GM21526 (cell line): ENCODE measurements around the gene ERBB4.

Experiments
- ATAC-seq: cut with Tn5 transposase; IDR thresholded peaks from one replicate; pipeline ENCODE4 v1.9.1; 2021; ENCODE audit warnings: moderate library complexity; ENCODE audit not compliant: unreplicated experiment, low FRiP score

The ERBB4 gene

DNA sequence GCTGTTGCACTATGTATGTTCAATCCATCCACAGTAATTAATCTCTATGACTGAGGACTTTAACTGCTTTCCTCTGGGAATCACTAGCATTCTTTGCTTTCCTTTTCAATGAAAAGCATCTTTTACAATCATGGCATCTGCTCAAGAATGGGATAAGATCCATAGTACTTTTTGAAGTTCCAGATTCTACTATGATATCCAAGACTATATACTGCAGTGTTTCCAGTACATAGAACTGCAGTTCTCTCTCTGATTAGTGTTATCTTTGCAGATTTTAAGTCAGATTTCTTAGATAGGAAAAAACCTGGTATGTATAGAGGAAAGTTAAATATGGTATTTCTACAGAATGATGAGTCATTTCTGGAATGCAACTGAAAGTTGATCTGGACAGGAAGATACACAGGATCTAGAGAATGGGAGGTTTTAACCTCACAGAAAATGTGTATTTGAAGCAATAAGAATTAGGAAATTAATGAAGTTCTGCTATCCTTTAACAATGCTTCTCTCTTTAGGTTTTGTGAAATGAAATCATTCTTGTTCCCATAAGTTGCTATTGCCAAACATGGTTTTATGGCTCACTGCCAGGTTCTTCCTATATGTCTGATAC, 670.7 kb downstream of the ERBB4 start:
- ATAC-seq: peak; percentile 98

- ATAC-seq: no peak
These were observed 674.3 kb downstream of the ERBB4 start for GRCh38 chr2:211864328-211864727.

- ATAC-seq: no peak
These were observed 678.4 kb downstream of the ERBB4 start for GRCh38 chr2:211860224-211860623.

DNA sequence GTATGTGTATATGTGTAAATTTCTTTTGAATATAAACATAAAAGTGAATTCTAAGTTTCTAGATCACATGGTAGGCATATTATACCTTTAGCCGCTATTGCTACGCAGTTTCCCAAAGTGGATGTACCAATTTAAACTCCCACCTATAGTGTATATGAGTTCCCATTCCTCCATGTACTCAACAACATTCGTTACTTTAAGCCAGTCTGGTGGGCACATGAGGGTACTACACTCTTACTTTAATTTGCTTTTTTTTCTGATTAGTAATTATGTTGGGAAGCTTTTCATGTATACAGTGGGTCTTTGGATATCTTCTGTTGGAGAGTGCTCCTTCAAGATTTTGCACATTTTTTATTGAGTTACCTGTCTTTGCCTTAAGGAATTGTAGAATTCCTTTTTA, 683.8 kb downstream of the ERBB4 start:
- ATAC-seq: no peak

DNA sequence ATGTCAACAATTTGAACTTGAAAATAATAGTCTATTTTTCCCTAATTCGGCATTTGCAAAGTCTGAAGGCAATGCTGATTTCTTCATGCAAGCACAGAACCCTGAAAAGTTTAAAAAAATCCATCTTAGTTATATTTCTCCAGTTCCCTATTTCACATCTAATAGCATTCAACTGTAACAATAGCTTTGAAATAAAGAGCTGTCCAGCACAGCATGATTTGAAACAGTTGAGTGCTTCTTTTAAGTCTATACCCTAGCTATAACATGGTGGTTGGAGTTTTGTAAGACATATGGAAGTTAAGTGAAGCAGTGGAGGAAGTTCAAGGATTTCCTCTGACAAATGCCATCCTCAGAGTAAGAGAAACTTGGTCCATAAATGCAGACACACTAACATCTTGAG, 691.9 kb downstream of the ERBB4 start:
- ATAC-seq: no peak

GRCh38 chr2:211846036-211846400, 692.6 kb downstream of the ERBB4 start:
- ATAC-seq: no peak

DNA sequence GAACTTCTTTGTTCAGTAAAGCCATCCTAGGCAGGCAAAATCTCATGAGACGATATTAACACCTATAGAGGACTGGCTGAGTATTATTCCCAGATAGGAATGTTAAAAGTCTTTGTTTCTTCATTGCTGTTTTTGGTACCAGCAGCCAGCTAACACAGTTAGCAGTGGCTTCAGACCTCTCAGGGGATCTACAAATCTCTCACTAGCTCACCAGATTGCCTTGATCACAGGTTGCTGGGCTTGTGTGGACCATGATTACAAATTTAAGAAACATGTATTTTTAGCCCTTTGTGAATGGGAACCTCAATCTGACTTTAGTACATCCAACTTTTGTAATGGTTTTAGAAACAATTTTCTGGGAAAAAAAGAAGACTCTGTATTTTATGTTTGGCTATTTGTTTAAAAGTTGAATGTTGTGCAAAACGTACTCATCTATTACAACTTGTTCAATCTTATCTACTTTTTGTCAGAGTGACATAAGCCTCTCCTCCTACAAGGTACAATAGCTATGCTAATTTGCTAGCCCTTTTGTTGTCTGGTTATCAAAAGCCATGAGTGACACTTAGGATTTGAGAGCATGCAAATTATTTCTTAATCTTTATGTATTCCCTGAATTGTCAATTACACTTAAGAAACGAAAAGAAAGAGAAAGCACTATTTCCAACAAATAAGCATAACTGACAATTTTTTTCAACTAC, 693.1 kb downstream of the ERBB4 start:
- ATAC-seq: no peak

- no peak for ATAC-seq
These were observed 700.9 kb downstream of the ERBB4 start for GRCh38 chr2:211837706-211838105.

DNA sequence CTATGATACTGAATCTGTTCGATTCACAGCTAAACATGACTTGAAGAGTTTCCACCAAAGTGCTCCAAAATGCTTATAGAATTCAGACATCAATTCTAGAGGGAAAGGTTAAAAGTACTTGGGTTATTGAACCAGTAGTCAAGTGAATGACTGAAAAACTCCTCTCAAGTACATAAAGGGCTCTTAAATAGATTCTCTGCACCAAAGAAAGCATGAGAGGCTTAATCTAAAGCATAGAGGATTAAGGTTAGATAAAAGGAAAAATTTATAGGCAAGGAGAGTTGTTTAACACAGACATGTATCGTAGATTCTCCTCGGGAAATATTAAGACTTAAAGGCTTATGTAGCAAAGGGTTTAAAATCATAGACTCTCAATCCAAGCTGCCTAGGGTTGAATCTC, 701.4 kb downstream of the ERBB4 start:
- no peak for ATAC-seq

GRCh38 chr2:211836409-211836808, 702.2 kb downstream of the ERBB4 start:
- no peak for ATAC-seq

GRCh38 chr2:211835695-211836094, 702.9 kb downstream of the ERBB4 start:
- ATAC-seq: no peak

- ATAC-seq: no peak
These were observed 704.9 kb downstream of the ERBB4 start for GRCh38 chr2:211833582-211834279.

DNA sequence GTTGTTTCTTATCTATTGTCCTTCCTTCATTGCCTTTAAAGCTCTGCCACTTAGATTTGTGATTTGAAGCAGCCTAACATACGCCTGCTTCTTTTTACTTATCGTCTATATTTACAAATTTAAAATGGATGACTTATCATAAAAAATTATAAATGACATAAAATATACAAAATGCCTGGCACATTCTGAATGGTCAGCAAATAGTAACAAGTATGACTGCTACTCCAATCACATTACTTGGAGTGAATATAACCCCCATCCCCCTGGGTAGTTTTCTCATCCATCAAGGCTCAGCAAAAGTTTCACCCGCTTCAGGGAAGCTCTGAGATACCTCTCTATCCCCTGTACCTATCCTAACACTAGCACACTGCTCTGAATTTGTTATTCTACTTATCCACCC, 708.9 kb downstream of the ERBB4 start:
- ATAC-seq: no peak

DNA sequence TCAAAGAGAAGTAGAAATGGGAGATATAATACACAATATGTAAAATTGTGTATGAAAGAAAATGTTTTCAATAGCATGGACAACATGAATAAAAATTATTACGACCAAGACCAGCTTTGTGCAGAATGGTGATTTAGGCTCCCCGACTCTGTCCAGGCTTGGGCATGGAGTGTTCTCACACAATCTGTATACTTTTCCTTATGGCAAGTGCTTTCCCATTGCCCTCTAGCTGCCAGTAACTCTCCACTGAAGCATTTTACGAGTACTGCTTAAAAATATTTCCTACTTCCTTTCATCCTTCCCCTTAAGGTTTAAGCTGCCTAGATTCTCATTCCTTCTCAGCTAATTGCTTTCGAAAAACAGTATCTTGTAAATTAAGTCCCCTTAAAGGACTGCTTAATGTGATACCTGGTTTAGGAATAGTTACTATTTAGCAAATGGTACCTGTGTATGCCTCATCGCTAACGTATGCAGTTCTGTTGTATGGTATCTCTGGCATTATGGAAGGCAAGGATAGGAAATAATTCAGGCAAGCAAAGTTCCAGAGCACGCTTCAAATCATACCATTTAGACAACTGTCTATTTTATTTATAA, 714.6 kb downstream of the ERBB4 start:
- ATAC-seq: no peak

DNA sequence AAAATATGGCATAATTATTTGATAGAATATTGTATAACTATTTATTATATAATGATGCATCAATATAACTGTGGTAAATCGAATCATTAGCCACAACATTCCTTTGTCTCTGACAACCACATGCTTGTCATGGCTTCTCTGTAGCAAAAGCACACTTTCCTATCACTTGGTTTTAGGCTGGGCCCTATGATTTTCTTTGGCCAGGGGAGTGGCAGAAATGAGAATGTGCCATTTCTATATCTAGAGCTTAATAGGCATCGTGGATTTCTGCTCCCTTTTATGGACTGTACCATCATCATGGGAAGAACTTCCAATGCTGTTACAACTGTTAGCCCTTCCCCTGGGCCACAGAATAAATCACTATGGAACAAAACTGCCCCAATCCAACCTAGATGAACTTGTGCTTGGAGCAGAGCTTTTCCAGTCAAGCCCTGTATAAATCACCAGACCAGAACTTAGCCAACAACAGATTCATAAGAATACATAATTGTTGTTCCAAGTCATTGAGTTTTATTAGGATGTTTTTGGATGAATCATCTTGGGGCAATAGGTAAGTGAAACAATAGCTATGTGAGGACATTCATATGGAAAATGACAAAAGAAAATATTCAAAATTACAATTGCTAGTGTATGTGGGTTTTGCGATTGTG, 715.8 kb downstream of the ERBB4 start:
- ATAC-seq: no peak

DNA sequence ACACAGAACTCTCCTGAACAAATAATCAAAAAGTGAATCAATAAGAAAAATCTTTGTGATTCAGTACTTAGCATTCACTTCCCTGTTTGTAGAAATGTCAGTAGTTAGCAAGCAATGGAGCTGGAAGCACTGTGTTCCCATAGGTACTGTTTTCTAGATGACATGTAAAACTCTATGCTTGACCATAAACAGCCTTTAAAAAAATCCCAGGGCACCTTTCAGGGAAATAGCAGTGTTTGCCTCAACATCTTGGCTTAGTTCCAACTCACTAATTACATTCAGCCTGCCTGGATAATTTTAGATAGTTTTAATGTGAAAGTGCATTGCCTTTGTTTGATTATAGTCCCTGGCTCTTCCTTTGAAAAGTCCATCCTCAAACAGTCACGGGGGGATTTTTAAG, 721.8 kb downstream of the ERBB4 start:
- ATAC-seq: no peak

DNA sequence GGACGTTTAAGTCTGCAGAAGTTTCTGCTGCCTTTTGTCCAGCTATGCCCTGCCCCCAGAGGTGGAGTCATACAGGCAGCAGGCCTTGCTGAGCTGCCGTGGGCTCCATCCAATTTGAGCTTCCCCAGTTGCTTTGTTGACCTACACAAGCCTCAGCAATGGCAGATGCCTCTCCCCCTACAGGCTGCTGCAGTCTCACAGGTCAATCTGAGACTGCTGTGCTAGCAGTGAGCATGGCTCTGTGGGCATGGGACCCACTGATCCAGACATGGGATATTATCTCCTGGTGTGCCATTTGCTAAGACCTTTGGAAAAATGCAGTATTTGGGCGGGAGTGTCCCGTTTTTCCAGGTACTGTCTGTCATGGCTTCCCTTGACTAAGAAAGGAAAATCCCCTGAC, 726.0 kb downstream of the ERBB4 start:
- ATAC-seq: no peak

GRCh38 chr2:211802666-211803065, 735.9 kb downstream of the ERBB4 start:
- ATAC-seq: no peak

- ATAC-seq: no peak
These were observed 738.6 kb downstream of the ERBB4 start for GRCh38 chr2:211800001-211800400.

GRCh38 chr2:211798868-211799267, 739.7 kb downstream of the ERBB4 start:
- ATAC-seq: no peak

DNA sequence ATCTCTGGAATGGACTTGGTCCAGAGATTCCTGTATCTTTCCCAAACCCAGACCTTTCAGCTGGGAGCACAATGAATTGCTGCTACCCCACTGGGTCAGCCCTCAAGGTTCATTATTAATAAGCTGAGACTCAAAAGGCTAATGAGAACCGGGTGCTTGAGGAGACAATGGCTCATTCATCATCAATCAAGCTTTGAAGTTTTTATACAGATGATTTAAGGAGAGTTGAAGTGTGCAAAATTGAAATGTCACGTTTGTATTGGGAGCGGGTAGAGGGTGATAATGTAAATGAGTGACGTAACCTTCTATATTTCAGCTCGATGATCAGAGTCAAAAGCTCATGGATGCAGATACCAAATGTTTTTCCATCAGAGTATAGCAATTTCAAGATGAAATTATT, 744.9 kb downstream of the ERBB4 start:
- no peak for ATAC-seq
